ENCODE results near the gene QPRT.

DNA sequence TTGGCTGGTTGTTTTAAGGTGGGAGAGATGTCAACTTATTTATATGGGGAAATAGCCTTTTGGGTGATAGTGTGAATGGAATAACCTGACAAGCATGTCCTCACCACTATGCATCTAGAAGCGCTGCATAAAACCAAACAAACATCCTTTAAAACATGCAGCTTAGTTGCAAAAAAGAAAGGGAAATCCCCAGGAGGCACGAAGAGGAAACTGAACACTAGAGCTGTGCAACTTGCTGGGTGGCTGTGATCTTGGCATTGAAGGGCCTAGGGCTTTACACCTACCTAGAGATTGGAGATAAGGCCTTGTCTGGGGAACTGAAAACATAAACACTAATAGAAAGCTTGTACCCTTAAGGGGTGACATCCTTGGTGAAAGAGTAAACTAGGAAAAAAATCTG, 59.5 kb downstream of the QPRT start:
- no peak for TF ChIP-seq CTBP1 (IDR thresholded peaks at IDR 0.05; ENCODE audit: borderline replicate concordance)
- TF ChIP-seq NFRKB (IDR thresholded peaks at IDR 0.05) = no peak
- TF ChIP-seq BHLHE40 (IDR thresholded peaks at IDR 0.05; ENCODE audit: borderline replicate concordance) = no peak
- TF ChIP-seq FOXK2 (IDR thresholded peaks at IDR 0.05) = no peak
- TF ChIP-seq, protein P1, sequence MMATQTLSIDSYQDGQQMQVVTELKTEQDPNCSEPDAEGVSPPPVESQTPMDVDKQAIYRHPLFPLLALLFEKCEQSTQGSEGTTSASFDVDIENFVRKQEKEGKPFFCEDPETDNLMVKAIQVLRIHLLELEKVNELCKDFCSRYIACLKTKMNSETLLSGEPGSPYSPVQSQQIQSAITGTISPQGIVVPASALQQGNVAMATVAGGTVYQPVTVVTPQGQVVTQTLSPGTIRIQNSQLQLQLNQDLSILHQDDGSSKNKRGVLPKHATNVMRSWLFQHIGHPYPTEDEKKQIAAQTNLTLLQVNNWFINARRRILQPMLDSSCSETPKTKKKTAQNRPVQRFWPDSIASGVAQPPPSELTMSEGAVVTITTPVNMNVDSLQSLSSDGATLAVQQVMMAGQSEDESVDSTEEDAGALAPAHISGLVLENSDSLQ (IDR thresholded peaks at IDR 0.05) = no peak
- TF ChIP-seq TARDBP (IDR thresholded peaks at IDR 0.05) = no peak
- no peak for TF ChIP-seq ARNT (IDR thresholded peaks at IDR 0.05)
- TF ChIP-seq SP1 (IDR thresholded peaks at IDR 0.05) = no peak
- no peak for TF ChIP-seq SUZ12 (IDR thresholded peaks at IDR 0.05)
- TF ChIP-seq L3MBTL2 (conservative IDR thresholded peaks at IDR 0.05) = no peak
- no peak for TF ChIP-seq ZNF384 (IDR thresholded peaks at IDR 0.05)
- no peak for TF ChIP-seq ELF4 (IDR thresholded peaks at IDR 0.05)
